ENCODE data around the gene ADTRP.
A peak's percentile ranks its signal among the peaks of the same experiment; 100 is the strongest.

ADTRP gene

DNA sequence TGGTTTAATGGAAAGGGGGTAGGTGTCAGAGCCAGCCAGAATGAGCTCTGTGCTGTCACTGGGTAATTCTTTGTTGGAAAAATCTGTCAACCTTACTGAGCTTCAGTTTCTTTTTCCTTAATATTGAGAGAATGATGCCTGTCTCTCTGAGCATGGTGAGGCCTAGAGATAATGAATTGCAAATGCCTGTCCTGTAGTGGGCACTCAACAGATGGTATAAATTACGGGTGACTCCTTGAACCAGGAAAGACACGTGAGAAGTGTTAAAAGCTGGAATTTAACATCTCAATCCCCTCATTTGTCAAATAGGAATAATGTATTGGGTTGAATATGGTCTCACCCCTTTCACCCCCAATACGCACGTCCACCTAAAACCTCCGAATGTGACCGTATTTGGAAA lies 74.9 kb downstream of the ADTRP start:
- TF ChIP-seq, protein P1, sequence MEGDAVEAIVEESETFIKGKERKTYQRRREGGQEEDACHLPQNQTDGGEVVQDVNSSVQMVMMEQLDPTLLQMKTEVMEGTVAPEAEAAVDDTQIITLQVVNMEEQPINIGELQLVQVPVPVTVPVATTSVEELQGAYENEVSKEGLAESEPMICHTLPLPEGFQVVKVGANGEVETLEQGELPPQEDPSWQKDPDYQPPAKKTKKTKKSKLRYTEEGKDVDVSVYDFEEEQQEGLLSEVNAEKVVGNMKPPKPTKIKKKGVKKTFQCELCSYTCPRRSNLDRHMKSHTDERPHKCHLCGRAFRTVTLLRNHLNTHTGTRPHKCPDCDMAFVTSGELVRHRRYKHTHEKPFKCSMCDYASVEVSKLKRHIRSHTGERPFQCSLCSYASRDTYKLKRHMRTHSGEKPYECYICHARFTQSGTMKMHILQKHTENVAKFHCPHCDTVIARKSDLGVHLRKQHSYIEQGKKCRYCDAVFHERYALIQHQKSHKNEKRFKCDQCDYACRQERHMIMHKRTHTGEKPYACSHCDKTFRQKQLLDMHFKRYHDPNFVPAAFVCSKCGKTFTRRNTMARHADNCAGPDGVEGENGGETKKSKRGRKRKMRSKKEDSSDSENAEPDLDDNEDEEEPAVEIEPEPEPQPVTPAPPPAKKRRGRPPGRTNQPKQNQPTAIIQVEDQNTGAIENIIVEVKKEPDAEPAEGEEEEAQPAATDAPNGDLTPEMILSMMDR (conservative IDR thresholded peaks at IDR 0.05; ENCODE audit: low read depth, low read length): no peak
- H3K4me3 ChIP-seq (ENCODE audit: low read length): no peak overlapping the region
- DNase-seq (ENCODE audit: low read depth): no peak

DNA sequence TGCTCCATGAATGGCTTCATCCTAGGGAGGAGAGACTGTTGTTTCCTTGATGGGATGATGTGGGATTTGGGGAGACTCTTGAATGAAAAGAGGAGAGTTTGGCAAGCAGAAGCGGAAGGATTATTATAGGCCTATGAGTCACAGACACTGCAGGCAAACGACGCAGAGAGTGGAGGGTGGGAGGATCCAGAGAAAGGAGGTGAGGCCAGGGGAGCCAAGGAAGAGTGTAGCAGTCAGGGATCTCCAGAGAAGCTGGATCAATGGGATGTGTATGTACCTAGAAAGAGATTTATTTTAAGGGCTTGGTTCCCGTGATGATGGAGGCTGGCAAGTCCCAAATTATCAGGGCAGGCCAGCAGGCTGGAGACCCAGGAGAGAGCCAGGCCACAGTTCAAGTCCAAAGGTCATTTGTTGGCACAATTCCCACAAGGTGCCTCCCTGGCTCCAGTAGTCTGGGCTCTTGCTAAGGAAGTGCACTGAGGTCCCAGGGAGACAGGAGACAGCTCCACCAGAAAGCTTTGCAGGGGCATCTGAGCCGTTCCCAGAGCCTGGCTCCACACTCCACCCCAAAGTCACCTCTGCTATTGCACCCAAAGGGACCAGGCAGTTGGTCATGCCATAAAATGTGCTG lies 76.0 kb downstream of the ADTRP start:
- no peak overlapping the region for H3K4me3 ChIP-seq (ENCODE audit: low read length)
- DNase-seq (ENCODE audit: low read depth): peak; percentile 58
- TF ChIP-seq, protein P1 (conservative IDR thresholded peaks at IDR 0.05; ENCODE audit: low read depth, low read length): no peak

DNA sequence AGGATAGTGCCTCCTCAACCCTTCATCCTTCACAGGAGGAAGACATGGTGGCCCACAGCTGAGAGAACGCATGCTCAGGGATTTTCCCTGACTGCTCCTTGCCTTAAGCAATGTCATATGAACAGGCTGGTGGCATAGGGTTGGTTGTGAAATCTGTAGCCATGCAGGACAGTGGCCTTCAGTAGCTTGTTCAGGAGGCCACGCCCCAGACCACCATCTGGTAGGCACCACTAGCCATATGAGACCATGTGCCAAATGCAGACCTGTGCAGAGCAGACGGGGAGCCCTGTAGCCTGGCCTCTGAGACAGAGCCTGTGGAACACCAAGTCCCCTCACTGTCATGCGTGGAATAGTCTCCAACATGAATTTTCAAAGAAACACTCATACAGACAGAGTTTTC lies 76.5 kb downstream of the ADTRP start:
- TF ChIP-seq, protein P1 (conservative IDR thresholded peaks at IDR 0.05; ENCODE audit: low read depth, low read length): no peak
- no peak for DNase-seq (ENCODE audit: low read depth)

DNA sequence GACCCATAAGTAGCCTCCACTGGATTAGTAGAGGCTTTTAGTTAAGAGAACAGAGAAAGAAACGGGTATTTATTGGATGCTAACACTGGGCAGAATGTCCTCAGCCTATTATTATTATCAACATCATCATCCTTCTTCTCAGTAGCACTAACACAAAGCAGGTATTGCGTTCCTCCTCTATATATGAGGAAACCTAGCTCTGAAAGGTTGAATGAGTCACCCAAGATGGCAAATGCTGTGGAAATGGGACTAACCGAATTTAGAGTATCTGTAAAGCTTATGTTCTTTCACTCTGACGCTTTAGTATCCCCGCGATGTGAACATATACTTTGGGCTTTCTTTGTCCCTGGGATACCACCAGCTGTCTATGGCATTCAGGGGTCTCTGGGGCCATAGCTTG lies 77.0 kb downstream of the ADTRP start:
- TF ChIP-seq, protein P1 (conservative IDR thresholded peaks at IDR 0.05; ENCODE audit: low read depth, low read length): no peak
- no peak for DNase-seq (ENCODE audit: low read depth)
- H3K4me3 ChIP-seq (ENCODE audit: low read length): no peak overlapping the region

More for the DNA sequence above, 76.5 kb downstream of the ADTRP start:
- no peak overlapping the region for H3K4me3 ChIP-seq (ENCODE audit: low read length)

DNA sequence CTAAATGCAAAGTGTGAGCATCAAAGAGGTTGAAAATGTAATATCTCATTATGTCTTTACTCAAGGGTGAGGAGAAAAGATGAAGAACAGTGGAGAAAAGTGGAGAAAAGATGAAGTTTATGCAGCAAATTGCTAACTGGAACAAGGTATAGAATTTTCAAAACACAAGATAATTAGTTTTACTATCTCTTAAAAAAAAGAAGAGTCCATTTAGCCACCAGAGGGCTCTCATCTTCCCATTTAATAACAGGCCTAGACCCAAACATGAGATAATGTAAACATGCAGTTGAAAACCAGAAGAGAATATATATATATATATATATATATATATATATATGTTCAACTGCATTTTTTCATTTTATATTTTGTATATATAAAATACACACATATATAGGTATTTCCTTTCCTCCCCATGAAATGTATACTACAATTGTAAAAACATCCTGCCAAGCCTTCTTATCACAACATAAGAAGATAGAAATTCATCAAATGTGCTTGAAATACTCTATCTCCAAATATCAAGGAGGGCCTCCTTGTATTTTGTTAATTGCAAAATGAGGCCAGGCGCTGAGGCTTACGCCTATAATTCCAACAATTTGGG lies 78.4 kb downstream of the ADTRP start:
- no peak for DNase-seq (ENCODE audit: low read depth)
- H3K4me3 ChIP-seq (ENCODE audit: low read length): no peak overlapping the region
- TF ChIP-seq, protein P1 (conservative IDR thresholded peaks at IDR 0.05; ENCODE audit: low read depth, low read length): peak; percentile 47

DNA sequence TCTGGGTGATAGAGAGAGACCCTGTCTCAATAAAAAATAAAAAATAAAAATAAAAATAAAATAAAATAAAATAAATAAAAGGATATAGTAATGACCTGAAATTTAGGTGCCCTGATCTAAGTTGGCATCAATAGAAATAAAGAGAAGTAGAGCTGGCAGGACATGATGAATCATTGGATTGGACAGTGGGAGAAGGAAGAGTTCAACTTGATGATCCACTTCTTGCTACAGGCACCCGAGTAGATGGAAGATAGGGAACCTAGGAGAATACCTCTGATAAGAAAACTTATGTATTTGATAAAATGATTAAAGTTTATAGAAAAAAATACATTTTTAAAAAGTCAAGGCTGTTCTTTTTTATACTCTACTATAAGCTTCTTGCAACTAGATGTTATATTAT lies 79.0 kb downstream of the ADTRP start:
- TF ChIP-seq, protein P1 (conservative IDR thresholded peaks at IDR 0.05; ENCODE audit: low read depth, low read length): no peak
- H3K4me3 ChIP-seq (ENCODE audit: low read length): no peak overlapping the region
- DNase-seq (ENCODE audit: low read depth): no peak

Data from retinal pigment epithelial cell (primary cell).